HG03045 (cell line): ENCODE data around the gene TOR3A.
"Not testable (repeated sequence)": the region's sequence is repeated elsewhere in the genome, so short reads cannot be mapped to it uniquely, and the experiment has no call there.

ENCODE experiments used
- ATAC-seq: cut with Tn5 transposase; IDR thresholded peaks from one replicate; pipeline ENCODE4 v1.9.1; 2021; ENCODE audit warnings: mild to moderate bottlenecking, moderate library complexity; ENCODE audit not compliant: unreplicated experiment

The TOR3A gene

GRCh38 chr1:179107706-179108629, 26.1 kb downstream of the TOR3A start:
- no peak for ATAC-seq

- ATAC-seq = no peak
Measured at GRCh38 chr1:179108644-179109043, 26.8 kb downstream of the TOR3A start.

- no peak for ATAC-seq
Measured at GRCh38 chr1:179115181-179115580, 33.3 kb downstream of the TOR3A start.

- no peak for ATAC-seq
Measured at GRCh38 chr1:179119513-179119912, 37.6 kb downstream of the TOR3A start.

GRCh38 chr1:179120736-179121135, 38.9 kb downstream of the TOR3A start:
- ATAC-seq = no peak

- ATAC-seq = no peak
Measured at GRCh38 chr1:179121159-179121938, 39.5 kb downstream of the TOR3A start.

- ATAC-seq = no peak
Measured at GRCh38 chr1:179124873-179125272, 43.0 kb downstream of the TOR3A start.

- ATAC-seq = no peak
Measured at GRCh38 chr1:179126338-179127060, 44.6 kb downstream of the TOR3A start.

- no peak for ATAC-seq
Measured at GRCh38 chr1:179127163-179127895, 45.5 kb downstream of the TOR3A start.

- no peak for ATAC-seq
Measured at GRCh38 chr1:179128520-179128919, 46.6 kb downstream of the TOR3A start.

GRCh38 chr1:179129702-179130473, 48.0 kb downstream of the TOR3A start:
- ATAC-seq = peak; percentile 92

- not testable (repeated sequence) for ATAC-seq
Measured at GRCh38 chr1:179135168-179135567, 53.3 kb downstream of the TOR3A start.

- ATAC-seq = not testable (repeated sequence)
Measured at GRCh38 chr1:179135707-179136106, 53.8 kb downstream of the TOR3A start.

GRCh38 chr1:179137617-179138255, 55.9 kb downstream of the TOR3A start:
- ATAC-seq = no peak

- not testable (repeated sequence) for ATAC-seq
Measured at GRCh38 chr1:179138755-179139154, 56.9 kb downstream of the TOR3A start.

- no peak for ATAC-seq
Measured at GRCh38 chr1:179141592-179142251, 59.9 kb downstream of the TOR3A start.

- ATAC-seq = no peak
Measured at GRCh38 chr1:179142889-179143299, 61.0 kb downstream of the TOR3A start.

GRCh38 chr1:179143322-179143721, 61.5 kb downstream of the TOR3A start:
- no peak for ATAC-seq

GRCh38 chr1:179144626-179145025, 62.8 kb downstream of the TOR3A start:
- no peak for ATAC-seq
